OCI-LY1 (cell line): ENCODE data around the gene MCF2L.

Source experiments
- H2AFZ ChIP-seq: fragments of 200-600 bp; sonication (generic), shearing (Covaris generic); 2 replicates; pipeline ENCODE4 v1.6.0; 2014; ENCODE audit warnings: antibody characterized with exemption, mild to moderate bottlenecking, low read length
- H3F3A ChIP-seq: fragments of 200-600 bp; sonication (generic), shearing (Covaris generic); 2 replicates; pipeline ENCODE4 v1.6.0; 2014; ENCODE audit warnings: mild to moderate bottlenecking, antibody characterized with exemption, low read length, moderate library complexity; ENCODE audit not compliant: insufficient read depth
- H3K27ac ChIP-seq: fragments of 200-600 bp; sonication (generic); 2 replicates; pipeline ENCODE4 v1.5.1; 2014; ENCODE audit warnings: low read length, mixed run types, mild to moderate bottlenecking, low read depth; ENCODE audit not compliant: poor library complexity, severe bottlenecking
- H3K27me3 ChIP-seq: fragments of 200-600 bp; sonication (generic); 2 replicates; pipeline ENCODE4 v1.6.0; 2014; ENCODE audit warnings: antibody characterized with exemption, mild to moderate bottlenecking, low read length, moderate library complexity; ENCODE audit not compliant: insufficient read depth
- H3K36me3 ChIP-seq: fragments of 200-600 bp; sonication (generic); 2 replicates; pipeline ENCODE4 v1.6.1; 2014; ENCODE audit warnings: mild to moderate bottlenecking, antibody characterized with exemption, low read length, moderate library complexity, mixed read lengths; ENCODE audit not compliant: insufficient read depth
- H3K4me1 ChIP-seq: fragments of 200-600 bp; sonication (generic); 2 replicates; pipeline ENCODE4 v1.5.1; 2014; ENCODE audit warnings: mild to moderate bottlenecking, low read length, moderate library complexity; ENCODE audit not compliant: insufficient read depth, severe bottlenecking
- H3K4me2 ChIP-seq: fragments of 200-600 bp; sonication (generic), shearing (Covaris generic); 2 replicates; pipeline ENCODE4 v1.6.1; 2014; ENCODE audit warnings: low read length
- H3K4me3 ChIP-seq: fragments of 200-600 bp; sonication (generic); 2 replicates; pipeline ENCODE4 v1.5.1; 2014; ENCODE audit warnings: low read length, low read depth, mild to moderate bottlenecking, mixed read lengths; ENCODE audit not compliant: poor library complexity, severe bottlenecking
- H3K79me2 ChIP-seq: fragments of 200-600 bp; shearing (Covaris generic); 2 replicates; pipeline ENCODE4 v1.6.1; 2016; ENCODE audit warnings: mixed run types, low read length, mixed read lengths; ENCODE audit not compliant: insufficient read depth
- H3K9ac ChIP-seq: fragments of 200-600 bp; sonication (generic), shearing (Covaris generic); 2 replicates; pipeline ENCODE4 v1.6.1; 2014; ENCODE audit warnings: mild to moderate bottlenecking, low read length, mixed read lengths
- H3K9me2 ChIP-seq: fragments of 200-600 bp; sonication (generic), shearing (Covaris generic); 2 replicates; pipeline ENCODE4 v1.6.1; 2014; ENCODE audit warnings: low read depth, mild to moderate bottlenecking, low read length, mixed read lengths
- H3K9me3 ChIP-seq: fragments of 200-600 bp; shearing (Covaris generic); 2 replicates; pipeline ENCODE4 v1.6.1; 2014; ENCODE audit warnings: low read length, mixed read lengths
- H4K20me1 ChIP-seq: fragments of 200-600 bp; sonication (generic), shearing (Covaris generic); 2 replicates; pipeline ENCODE4 v1.6.0; 2016; ENCODE audit warnings: mild to moderate bottlenecking, low read length; ENCODE audit not compliant: insufficient read depth
- CTCF ChIP-seq: fragments of 200-600 bp; sonication (generic), shearing (Covaris generic); IDR thresholded peaks from 2 replicates; pipeline ENCODE4 v1.5.1; 2017; ENCODE audit warnings: mild to moderate bottlenecking, antibody characterized with exemption, low read length, moderate library complexity, mixed read lengths
- EZH2 ChIP-seq: fragments of 200-600 bp; sonication (generic), shearing (Covaris generic); IDR thresholded peaks from 2 replicates; pipeline ENCODE4 v1.8.0; 2017; ENCODE audit warnings: borderline replicate concordance, mixed run types, mild to moderate bottlenecking, antibody characterized with exemption, low read length, moderate library complexity, mixed read lengths

MCF2L gene

GRCh38 chr13:112926003-112926402 is 43.0 kb upstream of the MCF2L start:
- Histone ChIP-seq H3K9ac (no peak overlapping the region), H3K4me2 (no peak overlapping the region), H4K20me1 (no peaks in the 10 kb centered on the region), H3K9me2 (no peaks in the 10 kb centered on the region), H3K79me2 (no peaks in the 10 kb centered on the region), H3K4me3 (no peak overlapping the region), H3K27ac (no peak overlapping the region), H3K9me3 (no peaks in the 10 kb centered on the region), H3K27me3 (peaks cover under 1% of the 10 kb centered on the region; the same call in 1 of the 2 replicates), H3K4me1 (no peaks in the 10 kb centered on the region), H3K36me3 (no peaks in the 10 kb centered on the region), H2AFZ (no peak overlapping the region), H3F3A (no peaks in the 10 kb centered on the region)
- TF ChIP-seq CTCF (no peak), EZH2 (no peak)

- H3K4me2 ChIP-seq = no peak overlapping the region
- no peaks in the 10 kb centered on the region for H3K79me2 ChIP-seq
- H3K27ac ChIP-seq = no peak overlapping the region
- TF ChIP-seq EZH2 (no peak), CTCF (no peak)
- no peaks in the 10 kb centered on the region for H4K20me1 ChIP-seq
- H3K27me3 ChIP-seq = peaks cover 6% of the 10 kb centered on the region; the same call in 1 of the 2 replicates
- no peaks in the 10 kb centered on the region for H3K36me3 ChIP-seq
- H3K4me1 ChIP-seq = no peaks in the 10 kb centered on the region
- no peak overlapping the region for H3K9ac ChIP-seq
- no peaks in the 10 kb centered on the region for H3F3A ChIP-seq
- no peak overlapping the region for H3K4me3 ChIP-seq
- H3K9me3 ChIP-seq = no peaks in the 10 kb centered on the region
- H3K9me2 ChIP-seq = no peaks in the 10 kb centered on the region
- no peak overlapping the region for H2AFZ ChIP-seq
Measured at GRCh38 chr13:112926993-112927392, 42.0 kb upstream of the MCF2L start.

GRCh38 chr13:112928020-112928971 is 40.7 kb upstream of the MCF2L start:
- Histone ChIP-seq H3K4me3 (no peak overlapping the region), H2AFZ (no peak overlapping the region), H3K79me2 (no peaks in the 10 kb centered on the region), H3K9ac (no peak overlapping the region), H3F3A (no peaks in the 10 kb centered on the region), H3K9me3 (no peaks in the 10 kb centered on the region), H4K20me1 (no peaks in the 10 kb centered on the region), H3K36me3 (no peaks in the 10 kb centered on the region), H3K27ac (no peak overlapping the region), H3K9me2 (no peaks in the 10 kb centered on the region), H3K4me2 (no peak overlapping the region), H3K27me3 (peaks cover 6% of the 10 kb centered on the region; the same call in 1 of the 2 replicates), H3K4me1 (no peaks in the 10 kb centered on the region)
- no peak for TF ChIP-seq EZH2
- no peak for TF ChIP-seq CTCF
